K562 (cell line): ENCODE data around the gene CCR8. TPM values are rescaled to one million over a fixed set of nuclear protein-coding genes. Genes with fewer than 3 reads are reported as not detected.
A peak's percentile ranks its signal among the peaks of the same experiment; 100 is the strongest.

Experiments used
- ATAC-seq: fragments of 200-7000 bp; cut with Tn5 transposase; 3 replicates; pipeline ENCODE4 v1.9.1; 2020; ENCODE audit warnings: moderate library complexity
- BruUV-seq: library from RNA; stranded (reverse); fragments of 400-500 nt; replicated peaks from 2 replicates; lab custom pipeline; 2021; lab: Mats Ljungman, UMichigan
- CTCF ChIA-PET: fragments of 300-600 bp; formaldehyde crosslinking; extraction: SDS; loops from one replicate; lab custom pipeline; 2021; ENCODE audit warnings: low intra/inter-chr PET ratio; lab: Yijun Ruan, JAX
- POLR2A ChIA-PET: fragments of 300-600, 350-650 bp; sonication (Branson Sonifier 250); formaldehyde crosslinking; extraction: SDS; loops from one replicate; lab custom pipeline; 2021; ENCODE audit warnings: antibody characterized with exemption, inconsistent platforms; lab: Yijun Ruan, JAX
- DNase-seq, 4 experiments: peaks; one replicate each; pipeline versions ENCODE4 v3.0.0 to v3.0.0-alpha.2; 2011 to 2018; ENCODE audit warnings: low spot score in 3 of 4, mixed read lengths in 3 of 4; ENCODE audit errors: extremely low read depth in 1 of 4
- FAIRE-seq: peaks from 2 replicates; lab custom pipeline; 2011; peaks lifted over from hg19 to GRCh38; lab: Jason Lieb, UNC
- H2AFZ ChIP-seq: 2 replicates; pipeline ENCODE4 v1.6.0; 2011; ENCODE audit warnings: low read depth, low read length, control low read depth, inconsistent platforms
- H3K27ac ChIP-seq: fragments of 200-600 bp; 3 replicates; pipeline ENCODE4 v1.8.0; 2011; ENCODE audit warnings: low read depth, mild to moderate bottlenecking, control low read depth, inconsistent platforms, low read length, moderate library complexity, mixed read lengths; ENCODE audit errors: extremely low read depth
- H3K27me3 ChIP-seq, 2 experiments: fragments of 300-600 bp in 1 of 2; 2 replicates in 1 of 2; 3 replicates in 1 of 2; pipeline versions ENCODE4 v1.6.0 to v1.8.0; 2011; ENCODE audit warnings: inconsistent platforms in 2 of 2, low read length in 2 of 2, mild to moderate bottlenecking in 1 of 2, mixed read lengths in 1 of 2, moderate library complexity in 1 of 2; ENCODE audit not compliant: control insufficient read depth in 2 of 2, insufficient read depth in 2 of 2
- H3K36me3 ChIP-seq: fragments of 300-600 bp; 3 replicates; pipeline ENCODE4 v1.8.0; 2011; ENCODE audit warnings: mild to moderate bottlenecking, low read length, inconsistent platforms; ENCODE audit not compliant: control insufficient read depth, insufficient read depth
- H3K4me1 ChIP-seq, 2 experiments: fragments of 200-600 bp in 1 of 2; replicated peaks in 1 of 2; 2 replicates in 1 of 2; 3 replicates in 1 of 2; pipeline versions ENCODE4 v1.5.1 to v1.8.0; 2011; ENCODE audit warnings: inconsistent platforms in 2 of 2, low read length in 2 of 2, mild to moderate bottlenecking in 1 of 2, mixed read lengths in 1 of 2, moderate library complexity in 1 of 2; ENCODE audit not compliant: control insufficient read depth in 2 of 2, insufficient read depth in 2 of 2
- H3K4me2 ChIP-seq: 2 replicates; pipeline ENCODE4 v1.6.1; 2011; ENCODE audit warnings: low read length, control low read depth, inconsistent platforms, mixed read lengths; ENCODE audit not compliant: insufficient read depth
- H3K4me3 ChIP-seq: fragments of 200-600 bp; sonication (generic), shearing (Covaris generic); 2 replicates; pipeline ENCODE4 v1.5.1; 2016; ENCODE audit warnings: control low read depth, inconsistent platforms
- H3K79me2 ChIP-seq: fragments of 200-600 bp; 3 replicates; pipeline ENCODE4 v1.8.0; 2011; ENCODE audit warnings: low read length, inconsistent platforms; ENCODE audit not compliant: control insufficient read depth, insufficient read depth
- H3K9ac ChIP-seq, 2 experiments: 2 replicates each; pipeline versions ENCODE4 v1.6.0 to v1.6.1; 2011; ENCODE audit warnings: low read depth in 2 of 2, low read length in 2 of 2, control low read depth in 1 of 2, inconsistent platforms in 1 of 2, mild to moderate bottlenecking in 1 of 2, mixed read lengths in 1 of 2; ENCODE audit not compliant: insufficient read depth in 1 of 2
- H3K9me1 ChIP-seq: one replicate; pipeline ENCODE4 v1.6.0; 2011; ENCODE audit warnings: inconsistent platforms, mild to moderate bottlenecking, low read length, moderate library complexity; ENCODE audit not compliant: control insufficient read depth, insufficient read depth
- H3K9me3 ChIP-seq: replicated peaks from 2 replicates; pipeline ENCODE4 v1.5.1; 2011; ENCODE audit warnings: low read depth, low read length, inconsistent platforms; ENCODE audit not compliant: control insufficient read depth, insufficient read depth
- H4K20me1 ChIP-seq: replicated peaks from 2 replicates; pipeline ENCODE4 v1.6.1; 2011; ENCODE audit warnings: low read length, inconsistent platforms, mixed read lengths; ENCODE audit not compliant: control insufficient read depth, insufficient read depth
- ARID1B ChIP-seq: fragments of 450-650 bp; IDR thresholded peaks from 2 replicates; pipeline ENCODE4 v1.6.1; 2016; ENCODE audit warnings: antibody characterized with exemption, mild to moderate bottlenecking, inconsistent platforms
- CBX3 ChIP-seq, 2 experiments: IDR thresholded peaks; 1 replicate in 1 of 2; 2 replicates in 1 of 2; pipeline ENCODE4 v1.6.1; 2012; ENCODE audit warnings: inconsistent platforms in 2 of 2, low read length in 2 of 2, borderline replicate concordance in 1 of 2, control low read depth in 1 of 2
- CBX5 ChIP-seq: IDR thresholded peaks from 2 replicates; pipeline ENCODE4 v1.6.1; 2014; ENCODE audit warnings: low read depth, borderline replicate concordance
- EGR1 ChIP-seq: fragments of 450-650 bp; conservative IDR thresholded peaks from 2 replicates; pipeline ENCODE4 v1.6.1; 2017; ENCODE audit warnings: mild to moderate bottlenecking
- HMG20B ChIP-seq: fragments of 250-450 bp; sonication (Bioruptor Pico); IDR thresholded peaks from 2 replicates; pipeline ENCODE4 v1.5.0; 2021; ENCODE audit warnings: mild to moderate bottlenecking
- JUND ChIP-seq, 2 experiments: IDR thresholded peaks; 2 replicates in 1 of 2; 3 replicates in 1 of 2; pipeline ENCODE4 v1.6.1; 2011; ENCODE audit warnings: borderline replicate concordance in 2 of 2, low read depth in 2 of 2, low read length in 2 of 2, improper control_type of control experiment in 1 of 2, missing biosample characterization in 1 of 2, missing genetic modification characterization in 1 of 2, missing genetic modification reagents in 1 of 2
- MAX ChIP-seq: sonication (generic); formaldehyde crosslinking; IDR thresholded peaks from 2 replicates; pipeline ENCODE4 v1.9.0; 2022; ENCODE audit warnings: mild to moderate bottlenecking, missing genetic modification reagents
- NCOA1 ChIP-seq: fragments of 450-650 bp; IDR thresholded peaks from 2 replicates; pipeline ENCODE4 v1.6.1; 2016; ENCODE audit warnings: low read depth
- RAD21 ChIP-seq, 2 experiments: fragments of 250-450 bp in 1 of 2; fragments of 450-650 bp in 1 of 2; sonication (Bioruptor Pico) in 1 of 2; formaldehyde crosslinking in 1 of 2; IDR thresholded peaks in 1 of 2; conservative IDR thresholded peaks in 1 of 2; 2 replicates each; pipeline versions ENCODE4 v1.4.0 to v1.8.0; 2020 to 2022; ENCODE audit warnings: mild to moderate bottlenecking in 2 of 2, moderate library complexity in 1 of 2
- TEAD4 ChIP-seq, 2 experiments: sonication (generic) in 1 of 2; formaldehyde crosslinking in 1 of 2; IDR thresholded peaks; 2 replicates each; pipeline versions ENCODE4 v1.6.1 to v1.8.0; 2012 to 2022; ENCODE audit warnings: borderline replicate concordance in 1 of 2, inconsistent platforms in 1 of 2, low read length in 1 of 2, mild to moderate bottlenecking in 1 of 2, missing genetic modification reagents in 1 of 2
- THRA ChIP-seq: fragments of 450-650 bp; IDR thresholded peaks from 2 replicates; pipeline ENCODE4 v1.6.1; 2017; ENCODE audit warnings: mild to moderate bottlenecking, moderate library complexity
- TRIM24 ChIP-seq, 2 experiments: fragments of 450-650 bp; IDR thresholded peaks; 2 replicates each; pipeline ENCODE4 v1.6.1; 2016
- ZC3H4 ChIP-seq: sonication (generic); formaldehyde crosslinking; IDR thresholded peaks from 2 replicates; pipeline ENCODE4 v1.9.0; 2021; ENCODE audit warnings: missing genetic modification reagents, borderline replicate concordance
- ZEB2 ChIP-seq: fragments of 450-650 bp; IDR thresholded peaks from 2 replicates; pipeline ENCODE4 v1.6.1; 2016
- ZNF239 ChIP-seq: fragments of 250-450 bp; sonication (Bioruptor Pico); IDR thresholded peaks from 2 replicates; pipeline ENCODE4 v1.4.0; 2020; ENCODE audit warnings: mild to moderate bottlenecking
- ZNF311 ChIP-seq: fragments of 250-450 bp; sonication (Bioruptor Pico); IDR thresholded peaks from 2 replicates; pipeline ENCODE4 v1.4.0; 2020; ENCODE audit warnings: mild to moderate bottlenecking, moderate library complexity
- ZNF41 ChIP-seq: fragments of 250-450 bp; sonication (Bioruptor Pico); conservative IDR thresholded peaks from 2 replicates; pipeline ENCODE4 v1.4.0; 2020; ENCODE audit warnings: mild to moderate bottlenecking
- ZNF431 ChIP-seq: sonication (generic); formaldehyde crosslinking; IDR thresholded peaks from 2 replicates; pipeline ENCODE4 v1.8.0; 2022; ENCODE audit warnings: mild to moderate bottlenecking, missing genetic modification reagents
- in situ Hi-C: fragments of 300-500 bp; cut with MboI; formaldehyde crosslinking; loops from 4 replicates; pipeline ENCODE4 v1.15.0; 2018; ENCODE audit warnings: inconsistent platforms, mixed read lengths
- intact Hi-C: fragments of 100-400 bp; cut with micrococcal nuclease; formaldehyde crosslinking; loops from 2 replicates; pipeline ENCODE4 v1.14.2; 2022
- polyA plus RNA-seq, 8 experiments: library from polyadenylated mRNA; depleted of rRNA in 4 of 8; stranded (reverse) in 5 of 8; unstranded in 3 of 8; fragments of >200 nt; fragmentation: Nextera tagmentation in 2 of 8; fragmentation: Illumina TruSeq in 1 of 8; extraction: Ambion mirVana in 2 of 8; extraction: Trizol in 1 of 8; gene quantifications; 2 replicates each; pipeline versions ENCODE4 v1.2.1 to v1.2.3, GENCODE V29; 2011 to 2014; ENCODE audit warnings: inconsistent platforms in 1 of 8, missing spikeins in 1 of 8
- total RNA-seq, 7 experiments: library from RNA; depleted of rRNA in 6 of 7; stranded (reverse); fragments of >200 nt in 6 of 7; fragmentation: Illumina TruSeq in 2 of 7; extraction: Trizol in 2 of 7; gene quantifications; 2 replicates each; pipeline versions ENCODE4 v1.2.1 to v1.2.3, GENCODE V29; 2011 to 2021; ENCODE audit warnings: low replicate concordance in 1 of 7
- TF ChIP-seq, protein P1 (sequence below): fragments of 450-650 bp; formaldehyde crosslinking; IDR thresholded peaks from 2 replicates; pipeline ENCODE4 v1.4.0; 2020; ENCODE audit warnings: mild to moderate bottlenecking, moderate library complexity
- TF ChIP-seq, protein P2 (sequence below): sonication (generic); formaldehyde crosslinking; IDR thresholded peaks from 2 replicates; pipeline ENCODE4 v1.8.1; 2023; ENCODE audit warnings: mild to moderate bottlenecking, missing genetic modification reagents

Gene CCR8
- total and polyA plus RNA-seq, 9 of the 15 experiments (the other 6 are each of a cell fraction or from before 2014, with no cell fraction given) = not detected

- no peak overlapping the region for H3K27ac ChIP-seq
- peaks cover 3% of the 10 kb centered on the region; the same call in 1 of the 2 replicates for H3K9me3 ChIP-seq
- in situ Hi-C loops (no loop called here), intact Hi-C loops (no loop called here)
- no peak overlapping the region for H3K9ac ChIP-seq
- no peak overlapping the region for H3K4me2 ChIP-seq
- ATAC-seq (no peak), FAIRE-seq (no peak), DNase-seq (no peak)
- H3K9me1 ChIP-seq = no peaks in the 10 kb centered on the region
- POLR2A ChIA-PET = no interaction called here
- H3K4me3 ChIP-seq = no peak overlapping the region
- no peaks in the 10 kb centered on the region for H3K4me1 ChIP-seq
- H3K79me2 ChIP-seq = no peaks in the 10 kb centered on the region
- peaks cover 0 to 8% of the 10 kb centered on the region in 2 experiments; a peak in 2 of 5 replicates for H3K27me3 ChIP-seq
- no peaks in the 10 kb centered on the region for H3K36me3 ChIP-seq
- no peaks in the 10 kb centered on the region for H4K20me1 ChIP-seq
- CTCF ChIA-PET = no interaction called here
- H2AFZ ChIP-seq = no peak overlapping the region
- no TSS peak for BruUV-seq
- TF ChIP-seq ZNF239 = no peak
- no peak for TF ChIP-seq MAX
- no peak for TF ChIP-seq HMG20B (CRISPR knock-in tag)
- TF ChIP-seq JUND (IDR thresholded peaks at IDR 0.05; ENCODE audit: borderline replicate concordance, low read depth, low read length) = no peak
- TF ChIP-seq JUND (tag; IDR thresholded peaks at IDR 0.05; ENCODE audit: borderline replicate concordance, low read depth, low read length) = no peak
- peak; percentile 8 to 53; a peak in 2 of 4 replicates for TF ChIP-seq TRIM24 (IDR thresholded peaks at IDR 0.05)
- peak; percentile 65; the same call in 1 of the 2 replicates for TF ChIP-seq ZEB2
- peak in 1 of 2 experiments; percentile 89; a peak in 2 of 3 replicates for TF ChIP-seq CBX3 (IDR thresholded peaks at IDR 0.05; ENCODE audit: borderline replicate concordance in 1 of 2, low read length in 2 of 2)
- peak in 1 of 2 experiments; percentile 19; a peak in 1 of 4 replicates for TF ChIP-seq RAD21 (CRISPR knock-in tag; conservative IDR thresholded peaks at IDR 0.05 in 1 of 2, IDR thresholded peaks at IDR 0.05 in 1 of 2)
- TF ChIP-seq TEAD4 (IDR thresholded peaks at IDR 0.05; ENCODE audit: low read length) = no peak
- TF ChIP-seq TEAD4 (CRISPR knock-in tag; IDR thresholded peaks at IDR 0.05; ENCODE audit: borderline replicate concordance) = no peak
- no peak for TF ChIP-seq ARID1B
- TF ChIP-seq THRA = no peak
- TF ChIP-seq, protein P1, sequence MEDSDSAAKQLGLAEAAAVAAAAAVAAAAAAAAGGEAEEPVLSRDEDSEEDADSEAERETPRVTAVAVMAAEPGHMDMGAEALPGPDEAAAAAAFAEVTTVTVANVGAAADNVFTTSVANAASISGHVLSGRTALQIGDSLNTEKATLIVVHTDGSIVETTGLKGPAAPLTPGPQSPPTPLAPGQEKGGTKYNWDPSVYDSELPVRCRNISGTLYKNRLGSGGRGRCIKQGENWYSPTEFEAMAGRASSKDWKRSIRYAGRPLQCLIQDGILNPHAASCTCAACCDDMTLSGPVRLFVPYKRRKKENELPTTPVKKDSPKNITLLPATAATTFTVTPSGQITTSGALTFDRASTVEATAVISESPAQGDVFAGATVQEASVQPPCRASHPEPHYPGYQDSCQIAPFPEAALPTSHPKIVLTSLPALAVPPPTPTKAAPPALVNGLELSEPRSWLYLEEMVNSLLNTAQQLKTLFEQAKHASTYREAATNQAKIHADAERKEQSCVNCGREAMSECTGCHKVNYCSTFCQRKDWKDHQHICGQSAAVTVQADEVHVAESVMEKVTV (CRISPR knock-in tag) = 0 out of 2 replicates have a peak, but pooled peaks have one; percentile 19
- TF ChIP-seq NCOA1 = no peak
- TF ChIP-seq, protein P2, sequence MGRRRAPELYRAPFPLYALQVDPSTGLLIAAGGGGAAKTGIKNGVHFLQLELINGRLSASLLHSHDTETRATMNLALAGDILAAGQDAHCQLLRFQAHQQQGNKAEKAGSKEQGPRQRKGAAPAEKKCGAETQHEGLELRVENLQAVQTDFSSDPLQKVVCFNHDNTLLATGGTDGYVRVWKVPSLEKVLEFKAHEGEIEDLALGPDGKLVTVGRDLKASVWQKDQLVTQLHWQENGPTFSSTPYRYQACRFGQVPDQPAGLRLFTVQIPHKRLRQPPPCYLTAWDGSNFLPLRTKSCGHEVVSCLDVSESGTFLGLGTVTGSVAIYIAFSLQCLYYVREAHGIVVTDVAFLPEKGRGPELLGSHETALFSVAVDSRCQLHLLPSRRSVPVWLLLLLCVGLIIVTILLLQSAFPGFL = no peak
- TF ChIP-seq EGR1 = no peak
- TF ChIP-seq ZNF431 (CRISPR knock-in tag) = no peak
- 0 out of 2 replicates have a peak, but pooled peaks have one; percentile 13 for TF ChIP-seq ZNF311 (CRISPR knock-in tag)
- TF ChIP-seq ZC3H4 (CRISPR knock-in tag) = no peak
- TF ChIP-seq CBX5 = 0 out of 2 replicates have a peak, but pooled peaks have one; percentile 60
- TF ChIP-seq ZNF41 (CRISPR knock-in tag) = no peak
These were observed 30.2 kb upstream of the CCR8 start for GRCh38 chr3:39299279-39299678.
